GM11168 (cell line): ENCODE measurements around the gene POLR2J2.
"Not testable (repeated sequence)": the region's sequence is repeated elsewhere in the genome, so short reads cannot be mapped to it uniquely, and the experiment has no call there.

ENCODE experiments used
- in situ Hi-C: fragments of 300-500 bp; cut with MboI; formaldehyde crosslinking; loops from one replicate; pipeline ENCODE4 v1.12.0; 2022; ENCODE audit warnings: low sequenced_read_pairs; ENCODE audit not compliant: unreplicated experiment

POLR2J2 gene

DNA sequence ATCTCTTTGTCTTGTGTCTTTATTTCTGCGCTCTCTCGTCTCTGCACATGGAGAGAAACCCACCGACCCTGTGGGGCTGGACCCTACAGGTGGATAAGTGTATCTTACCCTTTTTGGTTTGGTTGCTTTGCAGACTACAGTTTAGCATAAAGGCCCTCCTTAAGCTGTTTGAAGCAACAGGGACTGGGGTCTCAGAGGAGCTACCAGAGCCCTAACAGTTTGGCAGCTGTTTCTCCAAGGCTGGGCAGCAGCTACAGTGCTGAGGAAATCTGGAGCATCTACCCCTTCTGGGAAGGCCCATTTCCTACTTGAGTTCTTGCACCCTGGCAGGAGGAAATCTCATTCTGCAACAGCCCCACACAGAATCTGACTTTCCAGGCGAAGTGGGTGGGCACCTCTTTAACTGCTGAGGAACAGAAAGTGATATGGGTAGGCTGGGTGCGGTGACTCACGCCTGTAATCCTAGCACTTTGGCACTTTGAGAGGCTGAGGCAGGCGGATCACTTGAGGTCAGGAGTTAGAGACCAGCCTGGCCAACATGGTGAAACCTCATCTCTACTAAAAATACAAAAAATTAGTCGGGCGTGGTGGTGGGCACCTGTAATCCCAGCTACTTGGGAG is 2.1 kb upstream of the POLR2J2 start:
- in situ Hi-C loops = not testable (repeated sequence)

DNA sequence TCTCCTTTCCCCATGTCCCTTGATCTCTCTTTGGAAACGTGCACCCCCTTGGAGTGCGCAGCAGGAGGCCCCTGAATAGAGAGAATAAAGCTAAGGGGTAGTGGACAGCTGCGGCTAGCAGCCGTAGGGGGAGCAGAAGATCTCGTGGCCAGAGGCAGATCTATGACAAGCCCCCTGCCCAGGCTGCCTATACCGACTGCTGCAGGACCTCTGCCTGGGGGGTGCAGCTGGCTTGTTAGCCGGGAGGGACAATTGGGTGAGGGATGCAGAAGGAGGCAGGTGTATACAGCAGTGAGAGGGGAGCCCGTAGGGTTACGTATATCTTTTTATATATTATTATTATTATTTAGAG is 469 bp upstream of the POLR2J2 start:
- in situ Hi-C loops = not testable (repeated sequence)

DNA sequence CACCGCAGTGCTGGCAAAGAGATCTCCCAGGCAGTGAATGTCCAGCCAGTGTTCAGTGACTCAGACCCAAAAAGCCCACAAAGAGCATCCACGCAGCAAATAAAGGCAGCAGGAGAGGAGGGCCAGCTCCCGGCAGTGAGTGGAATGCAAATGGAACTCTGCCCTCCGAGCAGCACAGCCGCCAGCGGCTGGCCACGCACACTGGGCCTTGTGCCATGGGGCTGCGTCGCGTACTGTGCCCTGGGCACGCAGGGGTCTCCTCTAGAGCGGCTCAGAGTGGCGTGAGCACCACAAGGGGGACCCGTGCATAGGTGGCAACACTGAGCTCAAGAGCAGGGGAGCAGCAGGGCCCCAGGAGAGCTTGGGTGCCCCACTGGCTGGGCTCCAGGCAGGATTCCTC is 3.9 kb downstream of the POLR2J2 start:
- in situ Hi-C loops = not testable (repeated sequence)

DNA sequence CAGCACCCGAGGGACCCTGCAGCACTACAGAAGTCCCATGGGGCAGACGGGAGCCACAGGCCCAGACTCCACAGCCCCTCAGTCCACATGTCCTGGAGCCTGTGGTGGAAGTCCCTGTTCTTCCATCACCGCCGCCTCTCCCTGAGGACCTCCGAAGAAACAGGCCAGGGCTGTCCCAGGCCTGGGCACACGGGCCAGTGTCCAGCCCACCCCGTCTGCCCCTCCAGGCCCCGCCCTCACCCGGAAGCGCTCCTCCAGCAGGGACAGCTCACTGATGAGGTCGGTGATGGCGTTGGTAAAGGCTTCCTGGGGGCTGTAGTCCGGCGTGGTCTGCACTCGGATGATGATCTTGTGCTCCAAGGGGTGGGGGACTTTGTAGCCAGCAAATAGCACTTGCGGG is 4.6 kb downstream of the POLR2J2 start:
- in situ Hi-C loops = not testable (repeated sequence)

DNA sequence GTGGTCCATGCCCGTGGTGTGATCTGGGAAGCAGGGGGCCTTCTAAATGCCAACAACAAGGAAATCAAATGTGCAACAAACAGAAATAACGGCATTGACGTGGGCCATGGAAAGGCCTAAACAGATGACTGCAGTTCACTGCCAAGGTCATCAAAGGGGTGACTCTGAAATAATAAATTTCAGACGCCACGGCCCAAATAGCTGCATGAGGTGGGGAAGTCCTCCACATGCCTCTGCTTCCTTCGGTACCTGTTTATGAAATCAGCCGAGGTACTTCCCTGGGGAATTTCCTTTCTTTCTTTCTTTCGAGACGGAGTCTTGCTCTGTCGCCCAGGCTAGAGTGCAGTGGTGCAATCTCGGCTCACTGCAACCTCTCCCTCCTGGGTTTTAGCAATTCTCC is 6.7 kb downstream of the POLR2J2 start:
- in situ Hi-C loops = not testable (repeated sequence)

DNA sequence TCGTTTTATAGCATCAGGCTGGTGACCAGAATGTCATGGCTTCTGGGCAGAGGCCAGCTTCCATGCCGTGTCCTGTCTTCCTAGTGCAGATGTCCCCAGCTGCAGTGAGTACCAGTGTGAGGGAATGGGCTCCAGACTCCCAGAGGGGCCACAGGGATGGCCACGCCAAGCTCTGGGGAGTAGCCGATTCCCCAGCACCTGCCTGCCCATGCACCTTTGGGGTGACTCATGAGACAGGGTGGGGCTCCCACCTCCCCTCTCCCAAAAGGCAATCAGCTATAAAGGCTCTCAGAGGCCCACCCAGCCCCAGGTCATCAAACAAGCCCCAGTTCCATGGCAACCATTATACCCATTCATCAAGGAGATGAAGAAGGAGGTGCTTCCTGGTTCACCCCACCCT is 21.5 kb downstream of the POLR2J2 start, which contains the start of gene SPDYE2B:
Gene SPDYE2B, plus strand, starts transcription at position 396 of the 400 bp plus-strand sequence. CDS start 2,030 bp downstream, outside the sequence.
- in situ Hi-C loops = not testable (repeated sequence)

DNA sequence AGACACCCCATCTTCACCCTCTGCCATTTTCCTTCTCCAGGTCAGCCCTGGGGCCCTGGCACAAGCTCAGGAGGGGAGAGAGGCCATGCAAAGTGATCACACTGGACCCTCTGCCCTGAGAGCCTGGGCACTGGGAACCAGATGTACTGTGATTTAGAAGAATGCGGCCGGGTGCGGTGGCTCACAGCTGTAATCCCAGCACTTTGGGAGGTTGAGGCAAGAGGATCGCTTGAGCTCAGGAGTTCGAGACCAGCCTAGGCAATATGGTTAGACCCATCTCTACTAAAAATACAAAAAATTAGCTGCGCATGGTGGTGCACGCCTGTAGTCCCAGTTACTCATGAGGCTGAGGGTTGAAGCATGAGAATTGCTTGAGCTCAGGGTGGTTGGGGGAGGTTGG is 23.6 kb downstream of the POLR2J2 start:
- in situ Hi-C loops = not testable (repeated sequence)

DNA sequence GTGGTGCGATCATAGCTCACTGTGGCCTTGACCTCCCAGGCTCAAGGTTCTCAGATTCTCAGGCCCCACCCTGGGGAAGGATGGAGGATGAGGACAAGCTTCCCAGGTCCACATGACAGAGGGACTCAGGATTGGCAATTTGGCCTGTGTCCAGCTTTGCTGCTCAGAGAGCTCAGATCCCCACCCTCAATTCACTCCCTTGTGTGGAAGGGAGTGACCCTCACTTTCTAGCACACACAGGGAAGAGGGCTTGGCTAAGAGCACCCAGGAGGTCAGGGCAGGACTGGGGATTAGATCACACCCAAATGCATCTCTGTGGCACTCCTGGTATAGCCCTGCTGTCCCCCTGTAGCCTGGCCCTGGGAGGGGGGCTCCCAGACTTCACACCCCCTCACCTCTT is 28.1 kb downstream of the POLR2J2 start:
- in situ Hi-C loops = not testable (repeated sequence)

DNA sequence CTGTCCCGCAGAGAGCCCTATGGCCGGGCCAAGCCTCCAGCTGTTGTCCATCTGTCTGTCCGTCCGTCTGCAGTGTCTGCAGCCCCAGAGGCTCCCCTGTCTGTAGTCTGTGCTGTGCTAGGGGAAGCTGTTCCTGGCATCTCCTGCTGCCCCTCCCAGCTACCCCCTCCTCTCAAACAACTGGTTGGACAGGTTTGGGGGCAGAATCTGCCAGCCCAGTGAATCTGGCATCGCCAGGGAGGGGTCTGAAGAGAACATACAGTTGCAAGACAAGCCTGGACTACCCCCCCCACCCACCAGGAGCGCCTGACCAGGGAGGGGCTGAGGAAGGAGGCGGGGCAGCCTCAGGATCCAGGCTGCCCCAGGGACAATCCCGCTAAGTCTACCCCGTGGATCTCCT is 28.8 kb downstream of the POLR2J2 start, which contains the start of gene UPK3BL1:
Gene UPK3BL1, minus strand, starts transcription at position 101 of the 400 bp plus-strand sequence. Its CDS starts 50 bp downstream, at position 51.
- in situ Hi-C loops = not testable (repeated sequence)

DNA sequence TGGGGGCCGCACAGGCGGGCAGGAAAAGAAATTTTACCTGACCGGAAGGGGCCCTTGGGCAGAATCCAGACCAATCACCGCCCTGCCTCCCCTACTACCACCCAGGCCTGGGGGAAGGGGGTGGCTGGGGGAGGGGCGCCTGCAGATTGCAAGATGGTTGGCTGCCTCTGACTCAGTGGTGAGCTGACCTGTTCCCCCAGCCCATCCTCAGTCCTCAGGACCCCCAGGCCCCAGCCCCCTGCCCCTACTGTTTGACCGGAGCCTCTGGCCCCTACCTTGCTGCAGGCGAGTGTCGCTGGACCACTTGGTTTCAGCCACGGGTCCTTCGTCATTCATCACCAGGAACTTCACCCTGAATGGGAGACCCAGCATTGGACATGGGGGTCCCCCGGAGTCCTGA is 32.6 kb downstream of the POLR2J2 start:
- in situ Hi-C loops = not testable (repeated sequence)

DNA sequence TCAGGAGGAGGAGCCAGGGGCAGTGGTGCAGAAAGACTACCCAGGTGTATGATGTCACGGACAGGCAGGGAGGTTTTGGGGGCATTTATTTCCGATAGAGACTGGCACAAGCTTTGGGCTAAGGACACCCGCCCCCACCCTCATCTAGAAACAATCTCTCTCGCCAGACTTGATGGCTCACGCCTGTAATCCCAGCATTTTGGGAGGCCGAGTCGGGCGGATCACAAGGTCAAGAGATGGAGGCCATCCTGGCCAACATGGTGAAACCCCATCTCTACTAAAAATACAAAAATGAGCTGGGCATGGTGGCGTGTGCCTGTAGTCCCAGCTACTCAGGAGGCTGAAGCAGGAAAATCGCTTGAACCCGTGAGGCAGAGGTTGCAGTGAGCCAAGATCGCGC is 34.5 kb downstream of the POLR2J2 start:
- in situ Hi-C loops = not testable (repeated sequence)

DNA sequence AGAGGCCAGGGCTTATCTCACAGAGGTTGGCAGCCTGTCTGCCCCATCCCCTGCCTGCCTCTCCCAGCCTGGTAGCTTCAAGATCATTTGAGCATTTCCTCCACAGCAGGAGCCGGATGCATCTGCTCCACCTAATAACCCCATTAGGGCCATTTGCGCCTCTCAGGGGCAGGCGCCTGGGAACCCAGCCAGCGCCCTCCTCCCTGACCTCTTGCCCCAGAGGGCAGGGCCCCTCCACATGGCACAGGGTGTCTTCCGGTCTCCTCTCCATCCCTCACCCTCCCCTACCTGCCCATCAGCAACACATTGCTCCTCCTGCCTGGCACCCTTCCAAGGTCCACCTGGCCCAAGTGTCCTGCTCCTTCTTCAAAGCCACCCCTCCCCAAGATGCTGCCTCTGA is 36.1 kb downstream of the POLR2J2 start:
- in situ Hi-C loops = not testable (repeated sequence)

DNA sequence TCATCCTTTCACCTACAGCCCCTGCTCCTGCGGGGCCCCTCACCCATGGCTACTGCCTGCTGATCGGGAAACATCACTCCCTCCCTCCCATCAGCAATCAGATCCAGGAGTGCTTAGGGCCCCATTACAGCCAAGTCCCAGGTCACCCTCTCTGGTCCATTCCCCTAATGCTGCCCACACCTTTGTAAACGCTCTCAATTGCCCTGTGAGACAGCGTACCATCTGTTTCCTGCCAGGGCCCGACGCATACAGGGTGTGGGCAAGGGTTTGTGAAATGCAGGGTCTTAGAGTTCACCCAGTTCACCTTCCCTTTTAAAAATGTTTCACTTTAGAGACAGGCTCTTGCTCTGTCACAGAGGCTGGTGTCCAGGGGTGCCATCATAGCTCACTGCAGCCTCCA is 37.2 kb downstream of the POLR2J2 start:
- in situ Hi-C loops = not testable (repeated sequence)

DNA sequence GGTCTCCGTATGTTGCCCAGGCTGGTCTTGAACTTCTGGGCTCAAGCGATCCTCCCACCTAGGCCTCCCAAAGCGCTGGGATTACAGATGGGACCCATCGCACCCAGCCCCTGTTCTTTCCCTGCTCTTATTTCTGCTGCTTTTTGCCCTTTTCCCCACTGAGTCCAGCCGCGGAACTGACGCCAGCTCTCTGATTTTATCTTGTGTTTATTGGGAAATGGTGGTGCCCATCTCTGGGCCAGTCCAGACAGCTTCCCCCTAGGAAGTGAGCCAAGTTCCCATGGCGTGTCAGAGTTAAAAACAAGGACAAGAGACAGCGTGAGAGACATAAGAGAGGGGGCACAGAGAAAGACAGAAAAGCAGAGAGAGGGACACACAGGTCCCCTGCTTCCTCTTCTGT is 40.8 kb downstream of the POLR2J2 start:
- in situ Hi-C loops = not testable (repeated sequence)

DNA sequence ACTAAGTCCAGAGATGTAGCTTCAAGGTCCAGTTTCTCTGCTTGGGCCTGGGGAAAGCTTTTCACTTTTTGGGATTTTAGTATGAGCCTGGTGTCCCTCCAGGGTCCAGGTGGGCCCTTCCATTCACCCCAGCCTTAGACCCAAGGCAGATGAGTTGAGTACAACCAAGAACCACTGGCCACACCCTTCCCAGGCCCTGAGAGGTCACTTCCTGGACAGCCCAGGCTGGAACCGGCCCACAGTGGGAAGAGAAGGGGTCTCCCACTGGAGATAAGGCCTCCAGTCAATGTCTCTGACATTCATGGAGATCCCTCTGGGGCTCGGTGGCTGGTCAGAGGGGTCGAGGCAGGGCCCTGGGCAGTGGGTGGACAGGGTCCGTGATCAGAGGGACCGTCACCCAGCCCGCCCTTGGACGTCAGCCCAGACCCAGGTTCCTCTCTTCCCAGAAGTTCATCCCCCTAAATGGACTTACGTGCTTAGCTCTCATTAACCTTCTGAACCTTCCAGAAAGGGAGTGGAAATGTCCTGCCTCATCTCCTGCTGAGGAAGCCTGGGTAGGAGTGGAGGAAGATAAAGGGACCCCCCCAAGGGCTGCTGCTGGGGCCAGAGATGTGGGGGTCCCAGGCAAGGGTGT is 44.1 kb downstream of the POLR2J2 start:
- in situ Hi-C loops = not testable (repeated sequence)

DNA sequence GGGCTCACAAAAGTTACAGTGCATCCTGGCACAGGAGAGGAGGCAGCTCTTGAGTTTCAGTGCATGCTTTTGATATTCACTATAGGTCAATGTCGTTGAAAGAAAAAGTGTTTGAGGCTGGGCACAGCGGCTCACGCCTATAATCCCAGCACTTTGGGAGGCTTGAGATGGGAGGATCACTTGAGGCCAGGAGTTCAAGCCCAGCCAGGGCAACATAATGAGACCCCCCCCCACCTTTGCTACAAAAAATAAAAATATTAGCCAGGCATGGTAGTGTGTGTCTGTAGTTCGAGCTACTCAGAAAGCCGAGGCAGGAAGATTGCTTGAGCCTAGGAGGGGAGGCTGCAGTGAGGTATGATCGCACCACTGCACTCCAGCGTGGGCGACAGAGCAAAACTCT is 53.3 kb downstream of the POLR2J2 start:
- in situ Hi-C loops = loop anchor here (25.0 kb wide), 1 partner anchor 106 kb away; the partner anchor contains the start of gene RASA4B

DNA sequence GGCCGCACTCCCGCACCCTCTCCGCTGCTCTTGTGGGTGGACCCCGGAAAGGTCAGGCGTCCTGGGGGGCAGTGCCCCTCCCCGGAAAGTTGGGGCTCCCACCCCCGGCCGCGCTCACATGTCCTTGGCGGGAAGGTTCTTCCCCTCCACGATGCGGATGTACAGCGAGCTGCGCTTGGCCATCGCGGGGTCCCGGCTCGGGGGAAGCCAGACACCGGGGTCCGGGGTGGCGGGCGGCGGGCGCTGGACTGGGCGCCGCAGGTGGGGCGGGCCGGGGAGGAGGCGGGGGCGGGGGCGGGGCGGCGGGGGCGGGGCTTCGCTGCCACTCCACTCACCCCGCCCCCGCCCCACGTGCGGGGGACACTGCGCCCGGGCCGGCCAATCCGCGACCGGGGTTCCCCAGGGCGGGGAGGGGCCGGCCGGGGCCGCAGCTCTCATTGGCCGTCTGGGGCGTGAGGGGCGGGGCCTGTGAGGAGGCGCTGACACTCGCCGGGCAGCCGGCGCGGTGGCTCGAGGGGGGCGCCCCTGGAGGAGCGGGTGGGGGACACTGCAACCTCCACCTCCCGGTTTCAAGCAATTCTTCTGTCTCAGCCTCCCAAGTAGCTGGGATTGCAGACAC is 54.8 kb downstream of the POLR2J2 start, which contains the start of gene RASA4:
Gene RASA4, minus strand, starts transcription at position 250 of the 619 bp plus-strand sequence. Its CDS starts 67 bp downstream, at position 183.
- in situ Hi-C loops = loop anchor here (25.0 kb wide), 1 partner anchor 104 kb away; the partner anchor contains the start of gene RASA4B
